ENCODE data around the gene FGGY.
"Not testable (repeated sequence)": the region's sequence is repeated elsewhere in the genome, so short reads cannot be mapped to it uniquely, and the experiment has no call there.

FGGY gene

GRCh38 chr1:59452559-59452958 is 155.7 kb downstream of the FGGY start:
- no peak for DNase-seq

- DNase-seq, result peak; percentile 28
Observed at GRCh38 chr1:59453297-59453968, 156.5 kb downstream of the FGGY start.

GRCh38 chr1:59455206-59455605 is 158.3 kb downstream of the FGGY start:
- DNase-seq, result peak; percentile 78

GRCh38 chr1:59457786-59458185 is 160.9 kb downstream of the FGGY start:
- DNase-seq, result no peak

- no peak for DNase-seq
Observed at GRCh38 chr1:59458884-59459283, 162.0 kb downstream of the FGGY start.

- DNase-seq, result not testable (repeated sequence)
Observed at GRCh38 chr1:59462942-59463341, 166.0 kb downstream of the FGGY start.

GRCh38 chr1:59465478-59465877 is 168.6 kb downstream of the FGGY start:
- not testable (repeated sequence) for DNase-seq

- no peak for DNase-seq
Observed at GRCh38 chr1:59468828-59469428, 172.0 kb downstream of the FGGY start.

GRCh38 chr1:59471991-59472570 is 175.2 kb downstream of the FGGY start:
- DNase-seq, result not testable (repeated sequence)

- DNase-seq, result no peak
Observed at GRCh38 chr1:59473831-59474230, 176.9 kb downstream of the FGGY start.

GRCh38 chr1:59474496-59474895 is 177.6 kb downstream of the FGGY start:
- no peak for DNase-seq

GRCh38 chr1:59475737-59476136 is 178.8 kb downstream of the FGGY start:
- DNase-seq, result no peak

GRCh38 chr1:59477286-59477685 is 180.4 kb downstream of the FGGY start:
- DNase-seq, result no peak

GRCh38 chr1:59477867-59478266 is 181.0 kb downstream of the FGGY start:
- DNase-seq, result no peak

GRCh38 chr1:59478822-59479221 is 181.9 kb downstream of the FGGY start:
- no peak for DNase-seq

GRCh38 chr1:59480188-59480888 is 183.4 kb downstream of the FGGY start:
- DNase-seq, result no peak

GRCh38 chr1:59481881-59482505 is 185.1 kb downstream of the FGGY start:
- DNase-seq, result no peak

GRCh38 chr1:59482986-59483385 is 186.1 kb downstream of the FGGY start:
- DNase-seq, result no peak

GRCh38 chr1:59484096-59484495 is 187.2 kb downstream of the FGGY start:
- peak; percentile 63 for DNase-seq

GRCh38 chr1:59485171-59485570 is 188.3 kb downstream of the FGGY start:
- DNase-seq, result no peak

- no peak for DNase-seq
Observed at GRCh38 chr1:59485949-59486348, 189.1 kb downstream of the FGGY start.

- no peak for DNase-seq
Observed at GRCh38 chr1:59486615-59487014, 189.7 kb downstream of the FGGY start.

- no peak for DNase-seq
Observed at GRCh38 chr1:59487335-59488031, 190.6 kb downstream of the FGGY start.

Measured in suppressor macrophage treated with lipopolysaccharide for 4 hours (primary cell).